Spleen (tissue), 11 donors: ENCODE measurements around the gene SESN3. TPM values are rescaled to one million over a fixed set of nuclear protein-coding genes. Genes with fewer than 3 reads are reported as not detected.

Experiments used
- DNase-seq: peaks from one replicate; pipeline ENCODE4 v3.0.0-alpha.2; 2020
- H3K27ac ChIP-seq, 8 donors: fragments of 200-600 bp; sonication (generic) in 7 of 8; 1 replicate in 4 of 8; 2 replicates in 4 of 8; pipeline versions ENCODE4 v1.5.0 to v1.8.0; 2016 to 2021; ENCODE audit warnings: inconsistent platforms in 4 of 8, mild to moderate bottlenecking in 4 of 8, moderate library complexity in 1 of 8
- H3K27me3 ChIP-seq, 7 donors: fragments of 200-600 bp; sonication (generic) in 6 of 7; replicated peaks in 1 of 7; 1 replicate in 4 of 7; 2 replicates in 3 of 7; pipeline versions ENCODE4 v1.5.0 to v1.8.0; 2016 to 2021; ENCODE audit warnings: inconsistent platforms in 3 of 7, mild to moderate bottlenecking in 1 of 7
- H3K36me3 ChIP-seq, 6 donors: fragments of 200-600 bp; sonication (generic) in 5 of 6; 1 replicate in 4 of 6; 2 replicates in 2 of 6; pipeline versions ENCODE4 v1.5.0 to v1.8.0; 2016 to 2021; ENCODE audit warnings: inconsistent platforms in 2 of 6
- H3K4me1 ChIP-seq, 6 donors: fragments of 200-600 bp; sonication (generic) in 5 of 6; 1 replicate in 3 of 6; 2 replicates in 3 of 6; pipeline versions ENCODE4 v1.5.0 to v1.8.0; 2016 to 2021; ENCODE audit warnings: inconsistent platforms in 3 of 6
- H3K4me3 ChIP-seq, 8 donors: fragments of 200-600 bp; sonication (generic) in 7 of 8; 1 replicate in 4 of 8; 2 replicates in 4 of 8; pipeline versions ENCODE4 v1.5.0 to v1.8.0; 2016 to 2021; ENCODE audit warnings: inconsistent platforms in 4 of 8, mild to moderate bottlenecking in 4 of 8, moderate library complexity in 2 of 8
- H3K9me3 ChIP-seq, 8 donors: fragments of 200-600 bp; sonication (generic) in 7 of 8; 1 replicate in 4 of 8; 2 replicates in 4 of 8; pipeline versions ENCODE4 v1.5.0 to v1.8.0; 2016 to 2021; ENCODE audit warnings: inconsistent platforms in 4 of 8
- POLR2A ChIP-seq, 3 donors: fragments of 450-650 bp; IDR thresholded peaks; one replicate each; pipeline ENCODE4 v1.5.1; 2017; ENCODE audit warnings: antibody characterized with exemption in 3 of 3, mild to moderate bottlenecking in 1 of 3
- POLR2AphosphoS5 ChIP-seq, 3 donors: sonication (generic); formaldehyde crosslinking; IDR thresholded peaks; one replicate each; pipeline ENCODE4 v1.5.1; 2017; ENCODE audit warnings: antibody characterized with exemption in 3 of 3
- WGBS, 5 donors: extraction: QIAGEN DNeasy Blood & Tissue Kit in 3 of 5; methylation state at CpG; one replicate each; pipeline versions ENCODE4 v1.1.5 to v1.1.7; 2013 to 2018; 5-methylcytosine and 5-hydroxymethylcytosine counted together
- intact Hi-C: fragments of 100-400 bp; cut with DNase I; formaldehyde crosslinking; loops from one replicate; pipeline ENCODE4 v1.15.0; 2023; ENCODE audit warnings: low total_unique reads
- polyA plus RNA-seq, 3 donors: library from polyadenylated mRNA; stranded (reverse); fragments of 200-250 nt; gene quantifications; one replicate each; pipeline ENCODE4 v1.2.1, GENCODE V29; 2013
- total RNA-seq, 7 donors: library from RNA; depleted of rRNA in 3 of 7; stranded (reverse); fragments of >200 nt in 3 of 7; fragmentation: NEBNext Ultra II Directional in 4 of 7; extraction: Animal tissue kit (Norgen Biotek cat#: 25700) in 4 of 7; gene quantifications; one replicate each; pipeline versions ENCODE4 v1.1.0 to v1.2.1, GENCODE V29; 2016 to 2021
- TF ChIP-seq, protein P1 (sequence below), 11 experiments: fragments of 200-600 bp in 7 of 11; fragments of 450-650 bp in 4 of 11; sonication (generic) in 4 of 11; IDR thresholded peaks in 8 of 11; conservative IDR thresholded peaks in 3 of 11; 1 replicate in 7 of 11; 2 replicates in 4 of 11; pipeline versions ENCODE4 v1.4.0 to v1.8.0; 2016 to 2021; ENCODE audit warnings: antibody characterized with exemption in 11 of 11, inconsistent platforms in 4 of 11, mild to moderate bottlenecking in 1 of 11
- donor health status: healthy with polysubstance abuse.
- donor health status: DM: no; HTN: no; CAD: no; lungs with moderate emphysema.
- donor health status: DM: no; HTN: no; CAD: no.
- donor health status: Bipolar disorder and iron deficiency.
- donor health status: healthy.
- donor health status: DM: no; HTN: no; CAD: no.
- donor health status: DM: yes; HTN: yes; CAD: no.

SESN3 gene
- total and polyA plus RNA-seq, 10 donors = 10.9 to 79.9 (median 56.5) TPM

DNA sequence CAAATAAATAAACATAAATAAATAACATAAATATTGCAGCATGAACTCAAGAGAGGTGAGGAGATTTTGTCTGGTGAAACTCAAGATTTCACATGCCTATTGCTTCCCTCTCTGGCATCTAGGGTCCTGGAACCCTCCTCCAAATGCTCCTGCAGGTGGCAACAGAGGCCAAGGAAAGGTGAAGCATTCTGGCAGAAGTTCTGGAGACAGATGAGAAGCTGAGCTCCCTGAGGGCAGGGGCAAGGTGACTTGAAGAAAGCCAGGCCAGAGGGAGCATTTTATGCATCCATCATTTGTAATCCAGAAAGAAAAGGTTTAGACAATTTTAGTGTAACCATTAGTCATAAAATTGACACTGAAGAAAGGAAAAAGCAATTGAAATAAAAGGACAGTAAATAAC, 76.5 kb downstream of the SESN3 start:
- TF ChIP-seq, protein P1, sequence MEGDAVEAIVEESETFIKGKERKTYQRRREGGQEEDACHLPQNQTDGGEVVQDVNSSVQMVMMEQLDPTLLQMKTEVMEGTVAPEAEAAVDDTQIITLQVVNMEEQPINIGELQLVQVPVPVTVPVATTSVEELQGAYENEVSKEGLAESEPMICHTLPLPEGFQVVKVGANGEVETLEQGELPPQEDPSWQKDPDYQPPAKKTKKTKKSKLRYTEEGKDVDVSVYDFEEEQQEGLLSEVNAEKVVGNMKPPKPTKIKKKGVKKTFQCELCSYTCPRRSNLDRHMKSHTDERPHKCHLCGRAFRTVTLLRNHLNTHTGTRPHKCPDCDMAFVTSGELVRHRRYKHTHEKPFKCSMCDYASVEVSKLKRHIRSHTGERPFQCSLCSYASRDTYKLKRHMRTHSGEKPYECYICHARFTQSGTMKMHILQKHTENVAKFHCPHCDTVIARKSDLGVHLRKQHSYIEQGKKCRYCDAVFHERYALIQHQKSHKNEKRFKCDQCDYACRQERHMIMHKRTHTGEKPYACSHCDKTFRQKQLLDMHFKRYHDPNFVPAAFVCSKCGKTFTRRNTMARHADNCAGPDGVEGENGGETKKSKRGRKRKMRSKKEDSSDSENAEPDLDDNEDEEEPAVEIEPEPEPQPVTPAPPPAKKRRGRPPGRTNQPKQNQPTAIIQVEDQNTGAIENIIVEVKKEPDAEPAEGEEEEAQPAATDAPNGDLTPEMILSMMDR (IDR thresholded peaks at IDR 0.05 in 8 of 11, conservative IDR thresholded peaks at IDR 0.05 in 3 of 11) = peak; percentile 38 to 77 (median 61)
- TF ChIP-seq POLR2AphosphoS5 (IDR thresholded peaks at IDR 0.05) (peak in 1 of 3 donors; percentile 18), POLR2A (IDR thresholded peaks at IDR 0.05) (no peak)
- H3K36me3 ChIP-seq = no peaks in the 10 kb centered on the region
- no peaks in the 10 kb centered on the region for H3K9me3 ChIP-seq
- no peak for DNase-seq
- intact Hi-C loops = loop anchor here (5.0 kb wide), 2 partner anchors 553 to 613 kb away; no protein-coding TSS in a partner anchor
- no peak overlapping the region for H3K4me3 ChIP-seq
- H3K4me1 ChIP-seq = peaks cover 27 to 66% (median 45%) of the 10 kb centered on the region in 6 donors
- H3K27ac ChIP-seq = peak overlapping the region in 3 of 8 donors; percentile 89 to 95 (median 92)
- no peaks in the 10 kb centered on the region for H3K27me3 ChIP-seq

- intact Hi-C loops = loop anchor here (5.0 kb wide), 2 partner anchors 553 to 613 kb away; no protein-coding TSS in a partner anchor
- H3K4me1 ChIP-seq = peaks cover 27 to 71% (median 47%) of the 10 kb centered on the region in 6 donors
- 49 to 92% (median 76%) methylated on average over 1 of the region's 1 CpG for WGBS, 5 donors
- no peak for DNase-seq
- no peaks in the 10 kb centered on the region for H3K36me3 ChIP-seq
- peak overlapping the region; percentile 73 to 96 (median 84) for H3K27ac ChIP-seq
- no peaks in the 10 kb centered on the region for H3K27me3 ChIP-seq
- peak overlapping the region in 3 of 8 donors; percentile 15 to 83 (median 37) for H3K4me3 ChIP-seq
- TF ChIP-seq POLR2A (IDR thresholded peaks at IDR 0.05) (no peak), POLR2AphosphoS5 (IDR thresholded peaks at IDR 0.05) (no peak)
- TF ChIP-seq, protein P1 (IDR thresholded peaks at IDR 0.05 in 8 of 11, conservative IDR thresholded peaks at IDR 0.05 in 3 of 11) = no peak
- no peaks in the 10 kb centered on the region for H3K9me3 ChIP-seq
Observed at GRCh38 chr11:95153857-95154246, 77.2 kb downstream of the SESN3 start.

- DNase-seq = peak; percentile 80
- TF ChIP-seq POLR2AphosphoS5 (IDR thresholded peaks at IDR 0.05) = no peak
- TF ChIP-seq, protein P1 (IDR thresholded peaks at IDR 0.05 in 8 of 11, conservative IDR thresholded peaks at IDR 0.05 in 3 of 11) = no peak
- no peak for TF ChIP-seq POLR2A (IDR thresholded peaks at IDR 0.05)
- Histone ChIP-seq H3K27me3 (no peaks in the 10 kb centered on the region), H3K27ac (peak overlapping the region; percentile 73 to 96 (median 84)), H3K4me1 (peaks cover 27 to 72% (median 49%) of the 10 kb centered on the region in 6 donors), H3K9me3 (no peaks in the 10 kb centered on the region), H3K4me3 (peak overlapping the region; percentile 4 to 83 (median 26)), H3K36me3 (no peaks in the 10 kb centered on the region)
- intact Hi-C loops = loop anchor here (5.0 kb wide), 2 partner anchors 554 to 614 kb away; no protein-coding TSS in a partner anchor
- 6 to 14% (median 10%) methylated on average over 10 of the region's 10 CpGs for WGBS, 5 donors
Observed at GRCh38 chr11:95152876-95153856, 77.8 kb downstream of the SESN3 start.
